DMS153 (cell line): Measurements from ENCODE around the gene GPC6.

Experiments used
- DNase-seq: peaks from one replicate; lab custom pipeline; 2025; lab: John Stamatoyannopoulos, UW

GPC6 gene

GRCh38 chr13:94050686-94051085 lies 824.1 kb downstream of the GPC6 start:
- DNase-seq = no peak

DNA sequence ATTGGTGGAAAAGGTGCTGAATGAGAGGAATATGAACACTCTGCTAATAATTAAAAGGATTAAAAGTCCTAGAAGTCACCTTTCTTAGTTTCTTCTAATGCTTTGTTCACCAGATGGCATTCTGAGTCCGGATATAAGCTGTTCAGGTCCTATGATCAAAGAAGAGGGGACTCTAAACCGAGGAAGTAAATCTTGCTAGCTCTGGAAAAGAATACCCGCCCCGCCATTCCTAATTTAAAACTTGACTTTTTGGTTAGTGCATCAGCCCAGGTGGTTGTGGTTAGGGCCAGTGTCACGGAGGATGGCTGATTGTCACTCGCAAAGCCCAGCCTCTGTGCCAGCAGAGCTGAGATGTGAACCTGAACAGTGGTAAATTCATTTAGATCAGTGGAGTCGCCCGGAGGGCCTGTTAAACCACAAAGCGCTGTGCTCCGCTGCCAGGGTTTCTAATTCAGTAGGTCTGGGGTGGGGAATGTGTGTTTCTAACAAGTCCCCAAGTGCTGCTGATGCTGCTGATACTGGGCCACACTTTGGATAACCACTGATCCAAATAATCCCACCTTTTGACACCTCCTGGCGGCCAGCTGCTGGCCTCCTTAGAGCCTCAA lies 827.5 kb downstream of the GPC6 start:
- no peak for DNase-seq

- DNase-seq = no peak
Observed at GRCh38 chr13:94056362-94056990, 829.9 kb downstream of the GPC6 start.

GRCh38 chr13:94057618-94058186 lies 831.1 kb downstream of the GPC6 start:
- no peak for DNase-seq

DNA sequence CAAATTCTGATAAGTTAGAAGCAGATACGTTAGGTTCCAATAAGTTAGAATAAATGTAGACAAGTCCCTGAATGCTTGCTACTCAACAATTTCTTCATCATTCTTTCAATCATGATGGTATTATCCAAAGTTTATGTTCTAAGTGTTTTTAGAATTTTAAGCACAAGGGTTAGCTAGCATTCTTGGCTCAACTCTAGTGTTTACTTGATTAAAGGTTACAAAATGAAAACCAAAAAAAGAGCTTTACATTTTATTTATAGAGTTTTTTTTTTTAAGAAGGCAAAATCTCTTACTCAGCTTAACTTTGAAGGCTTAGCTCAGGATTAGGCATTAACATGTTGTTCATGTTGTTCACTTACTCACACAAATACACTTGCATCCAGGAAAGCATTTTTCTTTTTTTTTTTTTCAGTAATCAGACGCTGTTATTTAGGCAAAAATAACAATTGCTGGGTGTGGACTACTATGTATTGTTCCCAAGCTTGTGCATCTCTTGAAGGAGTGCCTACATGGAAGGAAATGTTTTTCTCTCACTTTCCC lies 832.3 kb downstream of the GPC6 start:
- DNase-seq = no peak

DNA sequence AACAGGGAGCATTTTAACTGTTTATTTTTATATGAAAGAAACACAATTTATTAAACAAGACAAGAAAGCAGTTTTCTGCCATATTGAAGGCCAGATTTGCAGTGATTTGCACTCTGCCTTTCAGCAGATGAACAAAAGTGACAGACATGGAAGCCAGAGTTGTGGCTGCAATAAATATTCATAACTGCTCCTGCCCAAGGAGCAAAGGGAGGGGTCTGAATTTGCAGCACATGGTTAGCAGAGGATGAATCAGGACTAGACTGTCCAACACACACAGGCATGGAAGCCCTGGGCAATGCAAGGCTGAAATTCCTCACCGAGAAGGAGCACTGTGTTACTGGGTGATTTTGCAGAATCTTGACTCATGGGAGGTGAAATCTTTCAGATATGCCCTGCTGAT lies 834.7 kb downstream of the GPC6 start:
- DNase-seq = no peak

- DNase-seq = no peak
Observed at GRCh38 chr13:94063096-94063495, 836.5 kb downstream of the GPC6 start.

DNA sequence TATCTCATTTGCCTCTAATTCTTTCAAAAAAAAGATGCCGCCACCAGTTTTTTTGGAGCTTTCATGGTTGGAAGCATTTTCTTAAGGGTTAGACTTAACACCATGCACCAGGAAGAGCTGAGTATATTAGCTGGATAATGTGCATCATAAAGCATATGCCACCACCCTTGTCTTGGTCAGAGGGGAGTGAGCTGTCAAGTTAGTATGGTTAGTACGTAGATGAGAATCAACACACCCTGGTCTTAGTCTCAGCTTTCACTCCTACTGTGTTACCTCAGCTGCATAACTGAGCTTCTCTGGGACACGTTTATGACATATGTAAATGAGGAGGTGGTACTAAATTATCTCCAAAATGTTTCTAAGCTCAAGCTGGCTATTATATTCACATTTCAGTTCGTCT lies 837.2 kb downstream of the GPC6 start:
- no peak for DNase-seq

DNA sequence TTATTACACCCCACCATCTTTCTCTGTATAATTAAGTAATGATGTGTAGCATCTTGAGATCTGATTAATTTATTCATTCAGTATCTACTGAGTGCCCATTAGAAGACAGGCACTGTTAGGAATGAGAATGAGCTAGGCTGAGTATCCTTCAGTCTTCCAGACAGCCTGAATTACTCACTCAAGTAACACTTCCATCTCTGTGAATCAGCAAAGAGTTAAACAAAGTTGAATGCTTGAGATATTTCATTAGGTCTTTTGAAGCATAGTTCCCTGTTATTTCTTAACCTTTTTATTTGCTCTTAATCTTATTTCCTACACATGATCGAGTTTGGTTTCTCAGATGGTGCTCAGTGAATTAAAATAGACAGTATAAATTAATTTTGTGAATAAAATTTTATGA lies 839.1 kb downstream of the GPC6 start:
- DNase-seq = no peak

GRCh38 chr13:94073007-94073744 lies 846.6 kb downstream of the GPC6 start:
- DNase-seq = peak; percentile 57

- DNase-seq = no peak
Observed at GRCh38 chr13:94079876-94080275, 853.3 kb downstream of the GPC6 start.

DNA sequence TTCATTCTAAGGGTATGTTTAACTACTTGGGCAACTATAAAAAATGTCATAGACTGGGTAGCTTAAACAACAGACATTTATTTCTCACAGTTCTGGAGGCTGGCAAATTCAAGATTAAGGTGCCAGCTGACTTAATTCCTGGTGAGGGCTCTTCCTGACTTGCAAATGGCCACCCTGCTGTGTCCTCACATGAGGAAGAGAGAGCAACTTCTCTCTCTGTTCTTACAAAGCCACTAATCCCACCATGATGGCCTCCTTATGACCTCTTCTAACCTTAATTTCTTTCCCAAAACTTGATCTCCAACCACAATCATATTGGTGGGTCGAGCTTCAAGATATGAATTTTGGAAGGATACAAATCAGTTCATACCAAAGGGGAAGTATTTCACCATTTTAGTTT lies 853.9 kb downstream of the GPC6 start:
- DNase-seq = no peak

DNA sequence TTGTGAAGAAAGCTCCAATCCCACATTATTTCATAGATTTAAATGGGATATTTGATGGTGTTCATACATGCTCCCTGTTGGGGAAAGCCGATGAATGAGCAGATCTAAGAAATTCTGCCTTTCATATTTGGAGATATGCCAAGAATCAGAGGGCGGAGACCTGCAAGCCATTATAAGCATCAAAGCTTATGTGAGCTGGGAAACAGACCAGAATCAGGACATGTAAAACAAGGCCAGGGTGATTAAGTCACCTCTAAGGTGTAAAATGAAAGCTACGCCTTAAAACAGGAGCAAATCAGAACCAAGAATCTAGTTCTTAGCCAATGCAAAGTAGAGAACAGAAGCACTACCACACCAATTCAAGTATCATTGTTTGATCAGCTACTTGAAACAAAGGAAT lies 860.5 kb downstream of the GPC6 start:
- DNase-seq = no peak

GRCh38 chr13:94088742-94089141 lies 862.1 kb downstream of the GPC6 start:
- no peak for DNase-seq

DNA sequence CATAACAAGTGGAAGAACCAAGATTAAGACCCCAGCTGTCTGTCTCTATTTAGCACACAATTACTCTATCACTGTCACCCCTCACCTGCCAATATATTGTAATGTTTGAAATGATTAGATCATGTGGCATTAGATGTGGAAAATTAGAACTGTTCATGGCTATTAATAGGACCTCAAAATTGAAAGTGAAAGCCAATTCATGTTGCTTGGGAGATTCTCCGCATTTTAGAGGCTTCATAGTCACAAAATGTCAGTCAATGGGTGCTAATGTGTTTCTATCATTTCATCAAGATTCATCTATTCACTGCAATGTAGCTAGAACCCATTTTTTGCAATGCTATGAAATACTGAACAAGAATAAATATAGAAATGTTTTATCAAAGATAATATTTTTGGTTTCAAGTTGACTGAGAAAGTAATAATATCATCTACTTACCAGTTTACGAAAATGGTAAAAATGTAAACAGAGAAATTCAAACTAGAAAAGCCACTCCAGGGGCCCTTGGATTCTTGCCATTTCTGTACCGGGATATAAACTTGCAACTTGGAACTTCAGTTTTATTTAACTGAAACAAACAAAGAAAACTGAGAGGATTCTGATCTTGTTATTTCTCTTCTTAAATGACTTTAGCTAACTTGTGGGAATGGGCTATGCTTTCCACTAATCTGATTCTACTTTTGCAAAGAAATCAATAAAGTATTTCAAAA lies 864.3 kb downstream of the GPC6 start:
- DNase-seq = no peak

DNA sequence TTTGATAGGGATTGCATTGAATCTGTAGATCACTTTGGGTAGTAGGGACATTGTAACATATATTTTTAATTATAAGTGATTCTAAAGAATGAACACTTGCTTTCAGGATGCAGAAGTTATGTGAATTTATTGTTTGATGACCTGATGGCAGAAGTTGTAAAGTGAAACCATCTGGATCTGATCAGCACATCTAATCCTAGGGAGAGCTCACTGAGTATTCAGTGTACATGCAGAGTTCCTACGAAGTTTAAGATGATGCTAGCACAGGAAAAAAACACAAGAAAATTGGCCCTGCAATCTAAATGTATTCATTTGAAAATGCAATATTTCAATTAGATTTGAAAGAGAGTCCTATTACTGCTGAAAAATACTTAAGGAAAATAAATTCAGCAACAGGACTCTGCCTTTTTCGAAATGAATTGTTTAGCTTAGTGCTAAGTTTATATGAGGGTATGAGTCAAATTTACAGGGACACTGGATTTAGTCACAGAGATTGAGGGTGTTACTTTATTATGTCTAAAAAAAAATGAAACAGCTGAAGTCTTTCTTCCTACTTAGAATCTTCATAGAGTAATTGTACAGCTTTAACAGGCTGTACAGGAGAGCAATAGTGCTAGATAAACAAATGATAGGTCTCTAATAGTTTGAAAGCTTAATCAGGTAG lies 867.2 kb downstream of the GPC6 start:
- no peak for DNase-seq

GRCh38 chr13:94109715-94110374 lies 883.2 kb downstream of the GPC6 start:
- DNase-seq = no peak

GRCh38 chr13:94112227-94112626 lies 885.6 kb downstream of the GPC6 start:
- no peak for DNase-seq

DNA sequence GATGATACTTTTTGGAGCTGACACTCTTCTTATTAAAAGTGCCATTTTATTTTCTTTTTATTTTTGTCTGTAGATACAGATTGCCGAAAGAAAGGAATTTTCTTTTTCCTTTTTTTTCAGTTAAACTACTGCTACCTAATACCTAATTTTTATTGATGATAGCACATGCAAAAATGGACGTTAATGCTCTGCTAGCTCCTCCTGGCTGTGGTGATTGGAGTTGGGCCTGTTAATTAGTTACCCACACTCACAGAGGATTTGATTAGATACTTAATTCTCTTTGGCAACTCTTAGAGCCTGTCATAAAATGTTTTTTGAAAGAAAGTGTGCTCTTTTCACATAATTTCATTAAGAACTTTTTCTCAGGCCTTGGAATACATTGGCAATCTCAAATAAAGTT lies 886.1 kb downstream of the GPC6 start:
- DNase-seq = no peak

- DNase-seq = no peak
Observed at GRCh38 chr13:94113245-94113644, 886.6 kb downstream of the GPC6 start.

- no peak for DNase-seq
Observed at GRCh38 chr13:94114166-94114565, 887.6 kb downstream of the GPC6 start.
